DMS114 treated with DMSO at 0.1 percent for 48 hours (cell line): ENCODE measurements around the gene AP3D1.
"Not testable (repeated sequence)": the region's sequence is repeated elsewhere in the genome, so short reads cannot be mapped to it uniquely, and the experiment has no call there.

ENCODE experiments used
- DNase-seq: peaks from one replicate; lab custom pipeline; 2025; ENCODE audit not compliant: unreplicated experiment; lab: John Stamatoyannopoulos, UW

The AP3D1 gene

DNA sequence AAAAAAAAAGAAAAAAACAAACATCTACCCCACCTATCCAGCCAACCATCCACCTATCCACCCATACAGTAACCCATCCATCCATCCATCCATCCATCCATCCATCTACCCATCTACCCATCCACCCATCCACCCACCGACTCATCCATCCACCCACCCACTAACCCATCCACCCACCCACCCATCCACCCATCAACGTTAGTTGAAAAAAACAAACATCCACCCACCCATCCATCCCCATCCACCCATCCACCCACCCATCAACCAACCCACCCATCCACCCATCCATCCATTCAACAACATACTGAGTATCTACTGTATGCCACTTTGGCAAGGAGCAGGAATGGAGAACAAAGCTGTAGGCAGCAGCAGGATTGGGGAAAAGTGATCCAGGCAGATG lies 6.1 kb upstream of the AP3D1 start:
- DNase-seq = no peak

DNA sequence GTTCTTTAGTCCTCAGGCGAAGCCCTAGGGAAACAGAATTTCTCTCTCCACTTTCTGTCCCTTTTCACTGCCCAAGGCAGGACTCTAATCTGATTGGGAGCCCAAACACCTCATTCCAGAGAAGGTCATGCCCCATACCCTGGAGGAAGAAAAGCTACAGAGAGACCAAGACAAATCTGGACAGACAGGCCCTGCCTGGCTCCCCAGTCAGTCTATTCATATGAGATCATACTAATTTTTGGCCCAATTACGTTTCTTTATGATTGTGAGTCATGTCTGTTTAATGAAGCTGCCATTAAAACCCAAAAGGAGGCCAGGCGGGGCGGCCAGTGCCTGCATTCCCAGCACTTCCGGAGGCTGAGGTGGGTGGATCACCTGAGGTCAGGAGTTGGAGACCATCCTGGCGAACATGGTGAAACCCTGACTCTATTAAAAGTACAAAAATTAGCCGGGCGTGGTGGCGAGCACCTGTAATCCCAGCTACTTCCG lies 3.3 kb upstream of the AP3D1 start:
- no peak for DNase-seq

DNA sequence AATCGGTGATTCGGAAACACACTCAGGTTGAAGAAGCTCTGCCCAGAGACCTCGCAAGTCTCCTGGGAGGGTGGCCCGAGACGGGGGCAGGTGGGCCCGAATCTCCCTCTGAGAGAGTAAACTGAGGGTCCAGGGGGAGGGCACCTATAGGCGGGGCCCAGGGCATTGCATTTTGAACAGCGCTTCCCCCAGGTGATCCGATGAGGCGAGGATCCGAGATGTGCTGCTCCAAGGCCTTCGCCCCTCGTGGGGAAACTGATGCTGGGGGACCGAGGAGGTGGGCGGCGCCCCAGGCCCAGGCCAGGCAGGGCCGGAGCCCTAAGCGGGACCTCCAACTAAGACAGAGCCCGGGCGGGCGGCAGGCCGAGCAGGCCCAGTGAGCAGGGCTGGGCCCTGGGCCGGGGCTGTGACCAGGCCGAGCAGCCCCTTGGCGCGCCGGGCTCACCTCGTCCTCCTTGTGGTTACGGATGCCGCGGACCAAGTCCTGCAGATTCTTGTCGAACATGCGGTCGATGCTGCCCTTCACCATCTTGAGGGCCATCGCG lies 500 bp downstream of the AP3D1 start:
- DNase-seq = no peak

DNA sequence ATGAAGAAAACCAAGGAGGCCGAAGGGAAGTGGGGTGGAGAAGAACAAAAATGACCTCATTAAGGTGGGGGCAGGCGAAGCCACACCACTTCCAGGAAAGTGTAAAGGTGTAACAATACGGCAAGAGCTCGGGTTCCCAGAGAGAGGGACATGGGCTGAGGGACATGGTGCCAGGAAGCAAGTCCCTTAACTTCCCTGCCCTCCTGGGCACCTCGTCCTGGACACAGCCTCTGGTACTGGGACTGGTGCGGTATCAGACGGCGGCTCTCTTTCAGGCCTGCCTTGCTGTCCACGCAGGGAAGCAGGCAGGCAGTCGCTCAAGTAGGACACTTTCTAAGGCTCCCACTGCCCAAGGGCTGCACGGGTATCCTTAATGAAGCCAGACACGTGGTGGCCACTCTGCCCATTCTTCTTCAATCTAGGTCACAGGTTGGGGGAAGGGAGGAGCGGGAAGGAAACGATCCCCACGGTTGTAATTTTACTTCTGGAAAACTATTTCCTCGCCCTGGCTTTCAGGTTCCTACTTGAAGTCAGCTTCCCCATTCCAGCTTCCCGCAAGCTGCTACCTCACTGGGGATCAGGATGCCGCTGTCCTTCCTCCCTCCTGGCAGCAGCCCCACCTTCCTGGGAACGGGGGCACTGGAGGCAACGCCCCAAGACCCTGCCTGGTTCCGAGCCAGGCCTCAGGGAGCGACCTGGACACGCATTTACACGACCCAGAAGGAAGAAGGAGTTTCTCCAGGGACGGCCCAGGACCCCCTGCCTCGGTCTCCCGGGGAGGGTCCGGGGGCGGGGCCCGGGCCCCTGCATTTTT lies 1.2 kb downstream of the AP3D1 start:
- DNase-seq = no peak

DNA sequence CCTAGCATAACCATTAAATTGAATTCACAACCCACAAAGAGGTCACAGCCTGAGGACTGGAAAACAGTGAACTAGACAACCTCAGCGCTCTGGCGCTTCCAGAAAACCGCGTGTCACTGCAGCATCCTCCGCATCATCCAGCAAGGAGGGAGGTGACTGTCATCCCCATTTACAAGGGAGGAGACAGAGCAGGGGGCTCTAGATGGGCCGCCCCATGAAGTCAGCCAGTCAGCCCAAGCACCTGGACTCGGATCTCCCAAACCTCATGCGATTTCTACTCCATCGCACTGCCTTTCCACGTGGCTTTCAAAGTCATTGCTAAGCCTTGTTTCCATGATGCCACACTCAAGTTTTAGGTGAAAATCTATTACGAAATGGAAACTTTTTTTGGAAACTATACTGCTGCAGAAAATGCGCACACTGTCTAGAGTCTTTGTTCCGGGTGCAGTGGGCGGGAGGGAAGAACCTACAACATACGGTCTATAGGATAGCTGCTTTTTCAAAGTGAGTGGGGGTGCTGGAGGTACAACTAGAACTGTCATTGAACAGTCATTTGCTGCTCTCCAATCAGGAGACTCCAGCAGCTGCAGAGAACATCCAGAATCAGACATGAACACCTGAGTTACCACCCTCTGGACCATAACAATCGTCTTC lies 2.8 kb downstream of the AP3D1 start:
- DNase-seq = no peak

DNA sequence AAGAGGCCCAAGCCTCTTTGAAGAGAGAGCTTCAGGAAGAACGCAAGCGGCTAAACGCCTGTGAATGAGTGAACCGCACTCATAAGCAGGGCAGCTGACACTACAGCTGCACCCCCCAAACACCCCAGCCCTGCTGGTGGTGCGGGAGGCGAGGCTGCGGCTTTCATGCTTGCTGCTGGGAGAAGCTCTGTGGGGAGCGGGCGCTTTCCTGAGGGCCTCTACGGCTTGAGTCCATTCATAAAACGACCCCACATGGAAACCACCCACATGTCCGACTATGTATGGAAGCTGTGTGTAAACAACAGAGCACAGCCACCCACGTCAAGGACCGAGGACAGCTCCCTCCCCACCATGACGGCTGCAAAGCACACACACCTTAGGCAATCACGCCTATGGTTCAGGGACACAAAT lies 5.5 kb downstream of the AP3D1 start:
- DNase-seq = no peak

DNA sequence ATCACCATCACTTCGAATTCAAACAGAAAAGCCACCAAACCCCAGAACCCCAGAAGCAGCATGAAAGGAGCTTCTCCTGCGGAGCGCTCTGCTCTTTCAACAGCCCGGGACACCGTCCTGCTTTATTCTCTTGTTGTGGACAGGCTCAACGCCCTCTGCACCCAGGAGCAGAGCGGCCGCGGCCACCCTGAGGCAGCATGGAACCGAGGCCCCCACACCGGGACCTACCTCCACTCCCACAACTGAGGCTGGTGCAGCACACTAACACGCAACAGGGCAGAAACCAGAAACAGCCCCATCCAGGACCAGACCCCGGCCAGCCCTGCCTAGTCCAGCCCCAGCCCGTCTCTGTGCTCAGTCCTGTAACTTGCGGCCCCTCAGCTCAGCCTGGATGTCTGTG lies 7.2 kb downstream of the AP3D1 start:
- no peak for DNase-seq

DNA sequence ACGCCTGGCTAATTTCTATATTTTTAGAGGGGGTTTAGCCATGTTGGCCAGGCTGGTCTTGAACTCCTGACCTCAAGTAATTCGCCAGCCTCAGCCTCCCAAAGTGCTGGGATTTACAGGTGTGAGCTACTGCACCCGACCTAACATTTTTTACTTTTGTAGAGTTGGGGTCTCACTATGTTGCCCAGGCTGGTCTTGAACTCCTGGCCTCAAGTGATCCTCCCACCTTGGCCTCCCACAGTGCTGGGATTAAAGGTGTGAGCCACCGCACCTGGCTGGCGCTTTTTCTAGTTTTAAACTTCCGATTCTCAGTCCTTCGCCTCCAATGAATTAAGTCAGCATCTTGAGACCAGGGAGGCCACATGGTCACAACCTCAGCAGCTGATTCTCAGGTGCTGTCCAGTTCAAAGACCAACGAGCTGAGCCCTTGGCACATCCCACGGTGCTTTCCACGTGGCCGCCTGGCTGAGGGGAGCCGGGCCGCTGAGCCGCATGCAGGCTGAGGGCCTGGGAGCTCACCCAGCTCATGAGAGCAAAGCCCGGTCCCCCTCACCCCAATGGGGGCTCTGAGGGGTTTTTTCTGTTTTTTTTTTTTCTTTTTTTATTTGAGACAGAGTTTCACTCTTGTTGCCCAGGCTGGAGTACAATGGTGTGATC lies 9.1 kb downstream of the AP3D1 start:
- DNase-seq = no peak

DNA sequence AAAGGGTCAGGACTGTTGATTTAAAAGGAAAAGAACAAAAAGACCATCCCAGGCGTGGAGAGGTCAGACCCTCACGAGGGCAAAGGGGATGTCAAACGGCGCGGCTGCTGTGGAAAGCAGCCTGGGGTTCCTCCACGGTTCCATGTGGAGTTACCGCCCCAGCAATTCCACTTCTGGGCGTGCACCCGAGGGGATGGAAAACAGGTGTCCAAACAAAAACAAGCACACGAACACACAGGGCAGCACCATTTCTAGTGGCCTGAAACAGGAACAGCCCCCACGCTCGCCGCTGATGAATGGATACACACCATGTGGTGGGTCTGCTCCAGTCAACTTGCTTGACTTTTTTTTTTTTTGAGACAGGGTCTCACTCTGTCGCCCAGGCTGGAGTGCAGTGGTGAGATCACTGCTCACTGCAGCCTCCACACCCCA lies 11.2 kb downstream of the AP3D1 start:
- no peak for DNase-seq

DNA sequence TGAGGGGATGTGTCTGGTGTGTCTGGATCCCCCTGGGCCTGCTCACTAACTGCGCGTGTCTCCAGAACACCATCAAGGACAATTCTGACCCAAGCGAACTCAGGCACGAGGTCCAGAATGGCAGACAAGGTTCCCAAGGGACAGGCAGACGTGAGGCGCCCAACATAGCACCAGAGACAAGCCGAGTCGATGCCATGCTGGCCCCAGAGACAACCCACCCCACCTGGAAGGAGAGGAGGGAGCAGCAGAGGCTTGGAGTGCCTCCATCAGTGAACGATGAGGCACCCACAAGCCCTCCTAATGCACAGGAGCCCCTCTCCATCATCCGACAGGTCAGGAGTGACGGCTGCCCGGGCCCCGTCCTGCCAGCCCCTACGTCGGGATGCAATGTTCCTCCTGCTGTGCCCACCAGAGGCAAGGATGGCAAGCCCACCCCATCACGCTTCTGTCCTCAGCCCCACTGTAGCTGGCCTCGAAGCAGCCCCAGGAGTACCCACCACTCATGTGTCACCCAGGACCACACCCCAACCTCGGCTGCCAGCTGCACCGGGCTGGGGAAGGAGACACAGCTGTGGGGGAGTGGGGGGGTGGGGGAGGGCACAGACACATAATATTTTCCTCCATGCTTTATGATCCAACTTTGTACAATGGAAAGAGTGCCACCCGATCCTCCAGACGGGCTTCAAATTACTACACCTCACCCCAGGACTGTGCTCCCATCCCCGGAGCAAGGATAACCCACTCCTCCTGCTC lies 11.8 kb downstream of the AP3D1 start:
- no peak for DNase-seq

DNA sequence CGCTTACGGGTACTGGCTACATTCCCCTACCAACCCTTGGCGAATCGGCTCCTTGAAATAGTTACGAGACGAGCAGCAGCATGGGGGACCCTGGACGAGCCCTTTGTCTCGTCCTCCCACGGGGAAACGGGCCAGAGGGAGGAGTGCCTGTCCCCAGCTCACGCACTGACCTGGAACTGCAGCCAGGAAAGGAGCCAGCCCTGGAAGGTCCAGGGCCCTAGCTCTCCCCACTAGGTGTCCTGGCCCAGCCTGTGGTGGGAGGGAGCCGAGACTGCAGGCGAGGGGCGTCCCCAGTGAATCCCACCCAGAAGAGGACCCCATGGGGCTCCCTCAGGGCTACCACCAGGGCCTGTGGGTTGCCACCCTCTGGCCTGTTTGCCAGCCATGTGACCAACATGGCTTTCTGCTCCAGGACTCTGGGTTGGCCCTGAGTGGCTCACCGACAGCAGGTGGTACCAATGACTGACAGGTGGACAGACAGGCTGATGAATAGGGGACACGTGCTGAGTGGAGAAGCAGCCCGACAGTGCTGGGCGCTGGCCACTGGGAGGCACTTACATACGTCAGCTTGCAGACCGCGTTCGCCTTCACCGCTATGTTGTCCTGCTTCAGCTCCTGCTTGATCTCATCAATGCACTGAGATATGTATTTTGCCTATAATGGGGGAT lies 13.2 kb downstream of the AP3D1 start:
- DNase-seq = no peak

DNA sequence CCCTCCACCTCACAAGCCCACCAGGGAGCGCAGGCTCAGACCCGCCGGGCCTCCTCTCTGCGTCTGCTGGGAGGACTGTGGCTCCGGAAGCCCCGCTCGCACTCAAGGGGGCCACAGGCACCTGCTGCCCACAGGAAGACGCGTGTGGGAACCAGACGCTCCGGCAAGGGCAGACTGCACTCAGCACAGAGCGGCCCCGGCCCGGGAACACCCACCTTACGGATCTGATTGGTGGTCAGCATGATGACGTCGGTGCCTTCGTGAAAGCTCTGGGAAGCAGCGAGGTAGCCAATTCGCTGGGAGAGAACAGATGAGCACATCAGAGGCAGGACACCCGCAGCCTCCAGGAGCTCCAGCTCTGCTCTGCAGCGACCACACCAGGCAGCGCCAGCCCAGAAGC lies 14.6 kb downstream of the AP3D1 start:
- DNase-seq = no peak

DNA sequence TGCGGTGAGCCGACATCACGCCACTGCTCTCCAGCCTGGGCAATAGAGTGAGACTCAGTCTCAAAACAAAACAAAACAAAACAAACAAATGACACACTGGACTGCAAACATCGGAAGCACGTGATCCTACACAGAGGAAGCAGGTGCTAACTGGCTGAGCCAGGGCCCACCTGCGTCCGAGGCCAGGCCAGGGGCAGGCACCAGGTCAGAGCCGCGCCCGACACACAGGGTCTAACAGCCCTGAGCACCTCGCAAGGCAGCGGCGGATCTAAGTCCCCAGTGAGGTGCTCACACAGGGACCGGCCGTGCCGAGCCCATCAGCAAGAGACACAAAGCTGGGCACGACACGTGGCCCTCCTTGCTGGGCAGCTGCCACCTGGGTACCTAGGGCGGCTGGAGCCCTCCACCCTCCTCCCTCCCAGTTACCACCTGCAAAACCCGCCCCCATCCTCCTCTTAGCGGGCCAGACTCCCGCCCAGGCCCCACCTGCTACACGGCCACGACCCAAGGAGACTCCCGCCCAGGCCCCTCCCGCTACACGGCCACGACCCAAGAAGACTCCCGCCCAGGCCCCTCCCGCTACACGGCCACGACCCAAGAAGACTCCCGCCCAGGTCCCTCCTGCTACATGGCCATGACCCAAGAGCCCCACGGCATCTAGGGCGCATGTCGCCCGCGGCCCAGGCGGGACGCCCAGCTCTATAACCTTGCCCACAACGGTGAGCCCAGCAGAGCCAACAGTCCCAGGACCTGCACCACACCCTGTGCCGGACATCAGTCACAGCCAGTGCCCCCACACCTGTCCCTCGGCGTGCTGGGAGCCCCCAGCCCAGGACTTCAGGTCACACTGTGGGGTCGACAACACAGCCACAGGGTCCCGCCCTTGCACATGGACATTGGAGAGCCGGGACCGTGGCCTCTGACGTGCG lies 15.6 kb downstream of the AP3D1 start:
- DNase-seq = no peak

DNA sequence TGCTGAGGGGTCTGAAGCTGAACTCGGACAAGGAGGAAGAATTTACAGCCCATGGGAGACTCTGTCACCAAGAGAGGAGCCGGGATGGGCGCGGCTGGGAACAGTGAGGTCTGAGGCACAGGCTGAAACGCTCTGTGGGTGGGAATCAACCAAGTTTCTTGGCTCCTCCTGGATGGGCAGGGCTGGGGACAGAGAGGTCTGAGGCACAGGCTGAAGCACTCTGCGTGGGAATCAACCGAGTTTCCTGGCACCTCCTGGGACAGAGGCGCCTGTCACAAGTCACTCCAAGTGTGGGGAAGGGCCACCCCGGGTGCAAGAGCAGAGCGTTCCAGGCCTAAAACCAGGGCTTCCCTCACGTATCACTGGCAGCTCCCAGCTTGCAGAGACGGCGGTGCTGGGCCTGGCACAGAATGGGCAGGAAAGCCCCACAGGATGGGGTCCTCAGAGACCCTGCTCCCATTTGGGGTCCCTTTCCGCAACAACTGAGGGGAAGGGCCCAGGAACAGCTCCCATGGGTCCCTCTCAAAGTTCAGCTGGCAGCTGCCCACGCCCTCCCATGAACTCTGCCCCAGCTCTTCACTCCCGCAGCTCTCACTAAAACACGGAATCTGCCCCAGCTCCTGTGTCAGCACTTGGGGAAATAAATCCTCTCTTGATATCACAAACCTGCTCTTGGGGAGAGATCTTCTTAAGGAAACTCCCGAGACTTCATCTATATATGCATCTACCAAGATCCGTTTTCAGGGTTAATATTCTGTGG lies 18.5 kb downstream of the AP3D1 start:
- no peak for DNase-seq

DNA sequence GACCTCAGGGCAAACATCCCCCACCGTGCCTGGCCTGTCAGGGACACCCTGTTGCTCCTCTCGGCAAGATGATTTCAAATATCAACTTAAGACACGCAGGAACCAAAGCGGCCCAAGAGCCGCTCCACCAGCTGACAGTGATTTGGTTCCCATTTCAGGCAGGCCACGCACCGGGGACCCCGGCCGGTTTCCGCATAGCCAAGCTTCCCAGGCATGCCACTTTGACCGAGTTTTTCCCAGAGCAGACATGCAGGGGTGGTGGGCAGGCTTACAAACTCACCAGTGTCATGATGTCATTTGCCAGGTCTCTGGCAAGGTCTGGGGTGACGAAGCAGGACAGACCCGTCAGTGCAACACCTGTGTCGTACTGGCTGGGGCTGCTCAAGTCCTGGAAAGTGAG lies 19.2 kb downstream of the AP3D1 start:
- no peak for DNase-seq

DNA sequence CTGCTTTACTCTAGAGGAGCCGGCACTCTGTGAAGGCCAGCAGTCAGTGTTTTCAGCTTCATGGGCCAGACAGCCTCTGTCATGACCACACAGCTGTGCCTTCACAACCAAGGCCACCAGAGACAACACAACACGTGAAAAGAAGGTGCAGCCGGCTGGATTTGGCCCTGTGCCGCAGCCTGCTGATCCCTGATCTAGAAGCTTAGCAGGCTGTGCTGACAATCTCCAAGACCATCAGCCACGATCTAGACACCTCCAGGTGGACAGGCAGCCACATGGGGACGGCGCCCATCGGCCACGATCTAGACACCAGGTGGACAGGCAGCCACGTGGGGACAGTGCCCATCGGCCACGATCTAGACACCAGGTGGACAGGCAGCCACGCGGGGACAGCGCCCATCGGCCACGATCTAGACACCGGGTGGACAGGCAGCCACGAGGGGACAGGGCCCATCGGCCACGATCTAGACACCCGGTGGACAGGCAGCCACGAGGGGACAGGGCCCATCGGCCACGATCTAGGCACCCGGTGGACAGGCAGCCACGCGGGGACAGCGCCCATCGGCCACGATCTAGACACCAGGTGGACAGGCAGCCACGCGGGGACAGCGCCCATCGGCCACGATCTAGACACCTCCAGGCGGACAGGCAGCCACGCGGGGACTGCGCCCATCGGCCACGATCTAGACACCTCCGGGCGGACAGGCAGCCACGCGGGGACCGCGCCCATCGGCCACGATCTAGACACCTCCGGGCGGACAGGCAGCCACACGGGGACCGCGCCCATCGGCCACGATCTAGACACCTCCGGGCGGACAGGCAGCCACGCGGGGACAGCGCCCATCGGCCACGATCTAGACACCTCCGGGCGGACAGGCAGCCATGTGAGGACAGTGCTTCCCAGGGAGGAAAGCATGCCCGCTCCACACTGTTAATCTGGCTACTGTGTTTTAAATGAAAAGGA lies 20.1 kb downstream of the AP3D1 start:
- DNase-seq = not testable (repeated sequence)
